Tibial artery (tissue), 4 donors: ENCODE data around the gene OR51B2.
"Not testable (repeated sequence)": the region's sequence is repeated elsewhere in the genome, so short reads cannot be mapped to it uniquely, and the experiment has no call there.

Experiments used
- DNase-seq, 2 donors: peaks; one replicate each; pipeline ENCODE4 v3.0.0-alpha.2; 2019
- H3K27ac ChIP-seq, 2 donors: fragments of 200-600 bp; sonication (generic) in 1 of 2; 1 replicate in 1 of 2; 2 replicates in 1 of 2; pipeline ENCODE4 v1.5.1; 2018 to 2019; ENCODE audit warnings: mild to moderate bottlenecking in 1 of 2
- H3K27me3 ChIP-seq, 2 donors: fragments of 200-600 bp; sonication (generic) in 1 of 2; one replicate each; pipeline versions ENCODE4 v1.5.1 to v1.6.0; 2016 to 2019
- H3K36me3 ChIP-seq, 3 donors: fragments of 200-600 bp; sonication (generic) in 2 of 3; one replicate each; pipeline ENCODE4 v1.5.1; 2016 to 2019; ENCODE audit warnings: mild to moderate bottlenecking in 2 of 3
- H3K4me1 ChIP-seq, 4 donors: fragments of 200-600 bp; sonication (generic) in 2 of 4; 1 replicate in 3 of 4; 2 replicates in 1 of 4; pipeline ENCODE4 v1.5.1; 2016 to 2019
- H3K4me3 ChIP-seq, 2 donors: fragments of 200-600 bp; sonication (generic) in 1 of 2; 1 replicate in 1 of 2; 2 replicates in 1 of 2; pipeline ENCODE4 v1.5.1; 2018 to 2019; ENCODE audit warnings: mild to moderate bottlenecking in 2 of 2
- H3K9me3 ChIP-seq, 3 donors: fragments of 200-600 bp; sonication (generic) in 1 of 3; one replicate each; pipeline ENCODE4 v1.5.1; 2016 to 2019
- CTCF ChIP-seq, 2 experiments: fragments of 200-600 bp in 1 of 2; fragments of 450-650 bp in 1 of 2; IDR thresholded peaks; one replicate each; pipeline ENCODE4 v1.5.1; 2017 to 2019; ENCODE audit warnings: antibody characterized with exemption in 2 of 2, mild to moderate bottlenecking in 1 of 2, moderate library complexity in 1 of 2
- intact Hi-C: fragments of 100-400 bp; cut with DNase I; formaldehyde crosslinking; loops from one replicate; pipeline ENCODE4 v1.15.0; 2023; ENCODE audit warnings: low total_unique reads

OR51B2 gene

GRCh38 chr11:5303626-5304025, 20.5 kb downstream of the OR51B2 start:
- no peak for TF ChIP-seq CTCF (IDR thresholded peaks at IDR 0.05)
- intact Hi-C loops, result no loop called here

GRCh38 chr11:5301846-5302245, 22.3 kb downstream of the OR51B2 start, which contains the start of gene OR51B4:
Gene OR51B4, minus strand, starts transcription at chr11:5301946. Its CDS starts 0 bp downstream, at chr11:5301946.
- Histone ChIP-seq H3K4me1 (no peaks in the 10 kb centered on the region), H3K27ac (no peak within 1 kb of the TSS), H3K4me3 (no peak within 1 kb of the TSS), H3K36me3 (no peaks in the 10 kb centered on the region), H3K9me3 (no peaks in the 10 kb centered on the region), H3K27me3 (no peaks in the 10 kb centered on the region)
- no peak for TF ChIP-seq CTCF (IDR thresholded peaks at IDR 0.05)
- intact Hi-C loops, result no loop called here
- DNase-seq, result no peak

More at GRCh38 chr11:5303626-5304025, 20.5 kb downstream of the OR51B2 start:
- H3K4me3 ChIP-seq, result no peak overlapping the region
- H3K36me3 ChIP-seq, result no peaks in the 10 kb centered on the region
- no peaks in the 10 kb centered on the region for H3K27me3 ChIP-seq
- H3K27ac ChIP-seq, result no peak overlapping the region
- no peaks in the 10 kb centered on the region for H3K9me3 ChIP-seq
- no peak for DNase-seq
- no peaks in the 10 kb centered on the region for H3K4me1 ChIP-seq

GRCh38 chr11:5300251-5300650, 23.8 kb downstream of the OR51B2 start:
- no peak overlapping the region for H3K4me3 ChIP-seq
- intact Hi-C loops, result no loop called here
- no peak for DNase-seq
- no peaks in the 10 kb centered on the region for H3K27me3 ChIP-seq
- H3K9me3 ChIP-seq, result no peaks in the 10 kb centered on the region
- no peak overlapping the region for H3K27ac ChIP-seq
- H3K4me1 ChIP-seq, result no peaks in the 10 kb centered on the region
- TF ChIP-seq CTCF (IDR thresholded peaks at IDR 0.05), result no peak
- no peaks in the 10 kb centered on the region for H3K36me3 ChIP-seq

- no peaks in the 10 kb centered on the region for H3K36me3 ChIP-seq
- no peak overlapping the region for H3K4me3 ChIP-seq
- no peaks in the 10 kb centered on the region for H3K27me3 ChIP-seq
- DNase-seq, result no peak
- intact Hi-C loops, result no loop called here
- H3K9me3 ChIP-seq, result no peaks in the 10 kb centered on the region
- TF ChIP-seq CTCF (IDR thresholded peaks at IDR 0.05), result no peak
- no peaks in the 10 kb centered on the region for H3K4me1 ChIP-seq
- H3K27ac ChIP-seq, result no peak overlapping the region
Observed at GRCh38 chr11:5298451-5298850, 25.6 kb downstream of the OR51B2 start.

GRCh38 chr11:5297721-5298323, 26.3 kb downstream of the OR51B2 start:
- Histone ChIP-seq H3K9me3 (no peaks in the 10 kb centered on the region), H3K4me1 (no peaks in the 10 kb centered on the region), H3K27me3 (no peaks in the 10 kb centered on the region), H3K4me3 (no peak overlapping the region), H3K27ac (no peak overlapping the region), H3K36me3 (no peaks in the 10 kb centered on the region)
- intact Hi-C loops, result no loop called here
- TF ChIP-seq CTCF (IDR thresholded peaks at IDR 0.05), result no peak
- DNase-seq, result no peak

- H3K4me3 ChIP-seq, H3K27me3 ChIP-seq, DNase-seq, intact Hi-C loops, H3K36me3 ChIP-seq, H3K27ac ChIP-seq, H3K4me1 ChIP-seq, H3K9me3 ChIP-seq: not testable (repeated sequence)
Observed at GRCh38 chr11:5294342-5294995, 29.6 kb downstream of the OR51B2 start.
